GM21447 (cell line): ENCODE results near the gene GPX3.
A peak's percentile ranks its signal among the peaks of the same experiment; 100 is the strongest.

Experiments used
- ATAC-seq: cut with Tn5 transposase; IDR thresholded peaks from one replicate; pipeline ENCODE4 v1.9.1; 2021; ENCODE audit not compliant: unreplicated experiment

The GPX3 gene

GRCh38 chr5:151020304-151021110 is at the start of gene GPX3:
TSS of gene GPX3 (plus strand) at chr5:151020591. CDS start at chr5:151020655, 64 bp downstream.
- peak; percentile 53 for ATAC-seq

- no peak for ATAC-seq
These were observed 41.8 kb upstream of the GPX3 start for GRCh38 chr5:150978590-150978989.

GRCh38 chr5:150987746-150988145 is 32.6 kb upstream of the GPX3 start:
- no peak for ATAC-seq

GRCh38 chr5:150989695-150990094 is 30.7 kb upstream of the GPX3 start:
- ATAC-seq: no peak

- ATAC-seq: no peak
These were observed 27.7 kb upstream of the GPX3 start for GRCh38 chr5:150992705-150993104.

GRCh38 chr5:150993422-150993821 is 27.0 kb upstream of the GPX3 start:
- no peak for ATAC-seq

GRCh38 chr5:150993826-150994412 is 26.5 kb upstream of the GPX3 start:
- ATAC-seq: no peak

- ATAC-seq: no peak
These were observed 20.5 kb upstream of the GPX3 start for GRCh38 chr5:150999704-151000442.

GRCh38 chr5:151001436-151001835 is 19.0 kb upstream of the GPX3 start:
- ATAC-seq: no peak

- ATAC-seq: no peak
These were observed 18.1 kb upstream of the GPX3 start for GRCh38 chr5:151002250-151002649.

GRCh38 chr5:151002681-151003502 is 17.5 kb upstream of the GPX3 start:
- ATAC-seq: no peak

GRCh38 chr5:151003503-151003860 is 16.9 kb upstream of the GPX3 start:
- ATAC-seq: no peak

- no peak for ATAC-seq
These were observed 15.9 kb upstream of the GPX3 start for GRCh38 chr5:151004499-151004898.

- no peak for ATAC-seq
These were observed 15.0 kb upstream of the GPX3 start for GRCh38 chr5:151005187-151005949.

GRCh38 chr5:151005950-151006576 is 14.3 kb upstream of the GPX3 start:
- ATAC-seq: no peak

GRCh38 chr5:151006704-151007334 is 13.6 kb upstream of the GPX3 start:
- no peak for ATAC-seq

GRCh38 chr5:151007430-151008209 is 12.8 kb upstream of the GPX3 start:
- no peak for ATAC-seq

- no peak for ATAC-seq
These were observed 12.2 kb upstream of the GPX3 start for GRCh38 chr5:151008210-151008491.

GRCh38 chr5:151008906-151009305 is 11.5 kb upstream of the GPX3 start:
- no peak for ATAC-seq
